ENCODE measurements around the gene PPFIA4. TPM values are rescaled to one million over a fixed set of nuclear protein-coding genes. Genes with fewer than 3 reads are reported as not detected.

The PPFIA4 gene
- total RNA-seq, 1 donor from 2014 or later = 14.7 TPM

DNA sequence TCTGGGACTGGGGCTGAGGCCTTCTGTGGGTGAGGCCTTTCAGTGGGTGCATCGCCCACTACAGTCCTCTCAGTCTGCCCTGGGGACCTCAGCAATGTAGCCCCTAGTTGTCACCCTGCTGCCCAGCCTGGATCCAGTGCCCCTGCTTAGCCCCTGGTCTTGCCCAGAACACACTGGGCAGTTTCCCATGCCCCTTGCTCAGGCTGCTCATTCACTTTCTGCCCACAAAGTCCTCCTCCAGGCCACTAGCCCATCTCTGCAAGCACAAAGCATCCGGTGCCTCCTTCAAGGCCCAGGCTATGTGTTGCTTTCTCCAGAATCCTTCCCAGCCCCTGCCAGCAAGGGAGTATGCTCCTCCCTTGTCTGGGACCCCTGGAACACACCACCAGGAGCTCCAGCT, 95.9 kb downstream of the PPFIA4 start:
- no peaks in the 10 kb centered on the region for H3K9me3 Mint-ChIP-seq (ENCODE audit: low read depth)
- H3K4me1 Mint-ChIP-seq (ENCODE audit: low read depth) = peaks cover 15% of the 10 kb centered on the region
- TF ChIP-seq, protein P1, sequence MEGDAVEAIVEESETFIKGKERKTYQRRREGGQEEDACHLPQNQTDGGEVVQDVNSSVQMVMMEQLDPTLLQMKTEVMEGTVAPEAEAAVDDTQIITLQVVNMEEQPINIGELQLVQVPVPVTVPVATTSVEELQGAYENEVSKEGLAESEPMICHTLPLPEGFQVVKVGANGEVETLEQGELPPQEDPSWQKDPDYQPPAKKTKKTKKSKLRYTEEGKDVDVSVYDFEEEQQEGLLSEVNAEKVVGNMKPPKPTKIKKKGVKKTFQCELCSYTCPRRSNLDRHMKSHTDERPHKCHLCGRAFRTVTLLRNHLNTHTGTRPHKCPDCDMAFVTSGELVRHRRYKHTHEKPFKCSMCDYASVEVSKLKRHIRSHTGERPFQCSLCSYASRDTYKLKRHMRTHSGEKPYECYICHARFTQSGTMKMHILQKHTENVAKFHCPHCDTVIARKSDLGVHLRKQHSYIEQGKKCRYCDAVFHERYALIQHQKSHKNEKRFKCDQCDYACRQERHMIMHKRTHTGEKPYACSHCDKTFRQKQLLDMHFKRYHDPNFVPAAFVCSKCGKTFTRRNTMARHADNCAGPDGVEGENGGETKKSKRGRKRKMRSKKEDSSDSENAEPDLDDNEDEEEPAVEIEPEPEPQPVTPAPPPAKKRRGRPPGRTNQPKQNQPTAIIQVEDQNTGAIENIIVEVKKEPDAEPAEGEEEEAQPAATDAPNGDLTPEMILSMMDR (IDR thresholded peaks at IDR 0.05) = no peak
- peaks cover 70% of the 10 kb centered on the region for H3K27me3 Mint-ChIP-seq (ENCODE audit: low read depth)
- no peak overlapping the region for H3K4me3 Mint-ChIP-seq (ENCODE audit: unreplicated experiment)
- DNase-seq (ENCODE audit: low spot score) = peak; percentile 50
- no peak overlapping the region for H3K27ac Mint-ChIP-seq (ENCODE audit: unreplicated experiment)
- H3K36me3 Mint-ChIP-seq (ENCODE audit: low read depth) = no peaks in the 10 kb centered on the region

GRCh38 chr1:203124011-203124410, 97.7 kb downstream of the PPFIA4 start:
- DNase-seq (ENCODE audit: low spot score) = no peak
- Mint-ChIP-seq H3K4me3 (ENCODE audit: unreplicated experiment) (no peak overlapping the region), H3K27me3 (ENCODE audit: low read depth) (peaks cover 52% of the 10 kb centered on the region), H3K36me3 (ENCODE audit: low read depth) (no peaks in the 10 kb centered on the region), H3K4me1 (ENCODE audit: low read depth) (peaks cover 19% of the 10 kb centered on the region), H3K27ac (ENCODE audit: unreplicated experiment) (no peak overlapping the region), H3K9me3 (ENCODE audit: low read depth) (no peaks in the 10 kb centered on the region)
- TF ChIP-seq, protein P1 (IDR thresholded peaks at IDR 0.05) = no peak

GRCh38 chr1:203124546-203125317, 98.4 kb downstream of the PPFIA4 start:
- no peak overlapping the region for H3K27ac Mint-ChIP-seq (ENCODE audit: unreplicated experiment)
- peaks cover 46% of the 10 kb centered on the region for H3K27me3 Mint-ChIP-seq (ENCODE audit: low read depth)
- no peak overlapping the region for H3K4me3 Mint-ChIP-seq (ENCODE audit: unreplicated experiment)
- DNase-seq (ENCODE audit: low spot score) = no peak
- H3K4me1 Mint-ChIP-seq (ENCODE audit: low read depth) = peaks cover 21% of the 10 kb centered on the region
- TF ChIP-seq, protein P1 (IDR thresholded peaks at IDR 0.05) = no peak
- H3K36me3 Mint-ChIP-seq (ENCODE audit: low read depth) = no peaks in the 10 kb centered on the region
- H3K9me3 Mint-ChIP-seq (ENCODE audit: low read depth) = no peaks in the 10 kb centered on the region

DNA sequence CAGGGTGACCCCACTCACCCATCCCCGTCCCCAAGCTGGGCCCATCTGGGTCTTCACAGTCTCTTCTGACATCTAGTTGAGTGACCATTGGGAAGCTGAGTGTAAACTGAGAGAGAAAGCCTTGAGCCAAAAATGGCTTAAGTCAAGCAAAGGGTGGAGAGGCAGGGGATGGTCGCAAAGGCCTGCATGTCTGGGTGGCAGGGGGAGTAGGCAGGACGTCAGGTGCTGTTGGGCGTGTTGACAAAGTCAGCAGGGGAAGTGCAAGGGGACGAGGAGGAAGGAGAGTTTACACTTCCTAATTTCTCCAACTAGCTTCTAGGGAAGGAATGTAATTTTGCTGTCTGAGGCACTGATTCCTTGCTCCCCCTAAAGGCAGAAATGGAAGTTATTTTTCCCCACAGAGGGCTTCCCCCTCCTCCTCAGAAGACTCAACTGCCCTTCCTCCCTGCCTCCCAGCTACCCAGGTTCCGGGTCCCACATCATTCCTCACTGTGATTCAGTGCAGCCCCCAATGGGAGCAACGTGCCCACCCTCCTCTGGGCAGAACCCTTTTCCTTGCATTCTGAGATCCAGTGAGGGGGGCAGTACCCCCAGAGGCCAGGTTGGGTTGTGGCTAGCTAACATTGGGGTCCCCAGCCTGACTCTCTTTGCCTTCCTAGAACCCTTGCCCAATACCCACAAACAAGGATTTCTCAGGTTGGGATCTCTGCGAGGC, 100.0 kb downstream of the PPFIA4 start:
- TF ChIP-seq, protein P1 (IDR thresholded peaks at IDR 0.05) = peak; percentile 76
- Mint-ChIP-seq H3K4me3 (ENCODE audit: unreplicated experiment) (peak overlapping the region; percentile 73), H3K27me3 (ENCODE audit: low read depth) (peaks cover 31% of the 10 kb centered on the region), H3K4me1 (ENCODE audit: low read depth) (peaks cover 26% of the 10 kb centered on the region), H3K27ac (ENCODE audit: unreplicated experiment) (no peak overlapping the region), H3K9me3 (ENCODE audit: low read depth) (no peaks in the 10 kb centered on the region), H3K36me3 (ENCODE audit: low read depth) (no peaks in the 10 kb centered on the region)
- DNase-seq (ENCODE audit: low spot score) = no peak

DNA sequence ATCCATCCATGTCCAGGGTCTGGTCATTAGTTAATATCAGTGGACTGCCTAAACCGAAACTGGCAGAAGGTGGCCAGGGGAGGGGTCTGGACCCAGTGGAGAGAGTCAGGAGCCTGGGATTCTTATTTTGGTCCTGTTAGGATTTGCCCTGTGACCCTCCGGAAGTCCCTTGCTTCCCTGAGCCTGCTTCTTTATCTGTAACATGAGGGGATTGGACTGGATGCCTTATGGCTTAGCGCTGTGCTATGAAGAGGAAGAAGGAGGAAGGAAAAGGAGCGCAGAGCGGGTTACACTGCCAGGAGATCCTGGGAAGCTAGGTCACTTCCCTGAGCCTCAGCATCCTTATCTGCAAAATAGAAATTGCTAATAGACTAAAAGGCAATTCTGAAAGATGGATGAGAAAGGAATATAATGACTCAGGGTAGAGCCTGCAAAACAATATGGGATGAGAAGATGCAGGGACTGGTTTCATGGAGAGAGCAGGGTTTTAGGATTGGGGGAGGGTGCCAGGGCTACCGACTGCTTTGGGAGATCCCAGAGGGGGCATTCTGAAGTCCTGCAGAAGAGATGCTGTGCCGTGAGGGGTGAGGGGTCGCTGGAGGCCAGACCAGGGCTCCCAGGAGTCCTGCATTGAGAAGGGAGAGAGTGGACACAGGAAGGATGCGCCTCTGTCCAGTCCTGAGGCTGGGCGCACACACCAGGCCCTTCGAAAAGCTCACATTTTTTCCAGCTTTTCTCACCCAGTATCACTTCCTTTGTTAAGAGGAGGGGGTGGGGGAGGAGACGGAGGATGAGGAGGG, 100.8 kb downstream of the PPFIA4 start:
- Mint-ChIP-seq H3K4me1 (ENCODE audit: low read depth) (peaks cover 26% of the 10 kb centered on the region), H3K9me3 (ENCODE audit: low read depth) (no peaks in the 10 kb centered on the region), H3K27me3 (ENCODE audit: low read depth) (peaks cover 24% of the 10 kb centered on the region), H3K36me3 (ENCODE audit: low read depth) (no peaks in the 10 kb centered on the region), H3K4me3 (ENCODE audit: unreplicated experiment) (peak overlapping the region; percentile 73), H3K27ac (ENCODE audit: unreplicated experiment) (peak overlapping the region; percentile 62)
- TF ChIP-seq, protein P1 (IDR thresholded peaks at IDR 0.05) = no peak
- no peak for DNase-seq (ENCODE audit: low spot score)

Data from chondrocyte (in vitro differentiated cells).